NCI-H2227 (cell line): Measurements from ENCODE around the gene PARP3.
A peak's percentile ranks its signal among the peaks of the same experiment; 100 is the strongest.

Experiments used
- DNase-seq: peaks from one replicate; lab custom pipeline; 2025; ENCODE audit not compliant: unreplicated experiment; lab: John Stamatoyannopoulos, UW

The PARP3 gene

GRCh38 chr3:51966016-51966415, 23.9 kb downstream of the PARP3 start:
- no peak for DNase-seq

- DNase-seq: no peak
Measured at GRCh38 chr3:51966486-51966885, 24.3 kb downstream of the PARP3 start.

GRCh38 chr3:51966922-51967383, 24.8 kb downstream of the PARP3 start:
- DNase-seq: no peak

DNA sequence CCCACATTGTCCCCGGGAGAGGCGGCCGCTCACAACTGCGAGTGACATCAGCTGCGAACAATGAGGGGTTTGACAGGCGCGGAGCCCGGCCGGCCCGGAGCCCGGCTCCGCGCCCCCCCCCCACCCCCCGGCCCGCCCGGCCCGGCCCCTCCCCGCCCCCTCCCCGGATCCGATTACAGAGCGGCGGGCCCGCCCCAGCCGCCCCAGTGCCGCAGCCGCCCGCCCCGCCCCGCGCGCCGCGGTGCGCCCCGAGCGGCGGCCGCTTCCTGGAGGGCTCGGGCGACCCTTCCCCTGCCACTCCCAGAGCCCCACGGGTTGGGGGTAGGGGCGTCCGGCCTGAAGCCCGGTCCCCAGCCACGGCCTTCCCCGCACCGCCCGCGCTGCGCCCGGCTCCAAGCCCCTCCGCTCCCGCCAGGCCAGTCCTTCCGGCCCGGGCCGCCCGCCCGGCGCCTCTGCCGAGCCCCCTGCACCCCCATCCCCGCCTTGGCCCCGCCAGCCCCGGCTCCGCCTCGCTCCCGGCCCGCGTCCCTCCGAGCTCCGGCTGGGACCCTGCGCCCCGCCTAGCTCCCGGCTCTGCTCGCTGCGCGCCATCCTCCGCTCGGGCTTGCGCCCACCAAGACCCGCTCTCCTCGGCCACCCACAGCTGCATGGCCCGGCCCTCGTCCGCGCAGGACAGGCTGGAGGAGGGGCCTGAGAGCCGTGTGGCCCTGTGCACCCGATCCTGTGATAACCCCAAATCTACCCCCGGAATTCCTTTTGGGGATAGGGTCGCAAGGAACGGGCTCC, 25.4 kb downstream of the PARP3 start, which contains the start of gene PCBP4:
TSS of gene PCBP4 (minus strand) at position 71 of the 786 bp plus-strand sequence. CDS start 6,214 bp downstream, outside the sequence.
- peak; percentile 62 for DNase-seq

- peak; percentile 72 for DNase-seq
Measured at GRCh38 chr3:51968170-51968775, 26.1 kb downstream of the PARP3 start.

GRCh38 chr3:51968883-51969678, 26.9 kb downstream of the PARP3 start:
- no peak for DNase-seq

DNA sequence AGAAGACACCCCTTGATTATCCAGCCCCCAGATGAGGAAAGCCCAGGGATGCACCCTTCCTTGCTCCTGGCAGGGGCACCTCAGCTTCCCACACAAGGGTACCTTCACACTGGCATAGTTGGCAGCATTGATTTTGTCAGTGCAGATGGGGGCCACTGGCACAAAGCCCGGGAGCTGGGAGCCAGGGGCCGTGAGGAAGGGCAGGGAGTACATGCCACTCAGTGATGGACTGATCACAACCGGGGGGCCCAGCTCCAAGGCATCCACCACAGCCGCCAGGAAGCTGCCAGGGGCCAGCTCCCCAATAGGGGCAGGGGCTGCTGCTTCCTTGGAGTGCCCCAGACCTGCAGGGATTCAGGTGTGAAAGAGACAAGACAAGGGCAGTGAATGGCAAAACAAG, 27.7 kb downstream of the PARP3 start:
- no peak for DNase-seq

- DNase-seq: no peak
Measured at GRCh38 chr3:51970606-51971300, 28.6 kb downstream of the PARP3 start.

DNA sequence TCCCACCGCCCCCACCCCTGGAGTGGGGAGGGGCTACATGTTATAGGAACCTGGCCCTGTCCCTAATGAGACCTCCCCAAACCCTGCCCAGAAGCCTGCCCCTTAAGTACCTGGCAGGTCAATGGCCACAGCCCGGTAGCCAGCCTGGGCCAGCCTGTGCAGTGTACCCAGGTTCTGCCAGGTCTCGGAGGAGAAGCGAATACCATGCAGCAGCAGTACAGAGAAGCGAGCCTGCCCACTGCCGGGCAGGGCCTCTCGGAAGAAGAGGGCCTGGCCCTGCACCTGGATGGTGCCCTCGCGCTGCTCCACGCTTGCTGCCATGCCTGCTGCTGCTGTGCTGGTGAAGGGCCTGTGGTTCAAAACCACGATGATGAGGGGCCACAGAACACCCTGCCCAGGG, 29.2 kb downstream of the PARP3 start:
- no peak for DNase-seq

- DNase-seq: peak; percentile 39
Measured at GRCh38 chr3:51974277-51974962, 32.3 kb downstream of the PARP3 start.

GRCh38 chr3:51974963-51975851, 33.0 kb downstream of the PARP3 start, which contains the start of gene ABHD14A:
ABHD14A (plus strand) TSS chr3:51975064; CDS start chr3:51975136, 72 bp downstream.
- peak; percentile 79 for DNase-seq

DNA sequence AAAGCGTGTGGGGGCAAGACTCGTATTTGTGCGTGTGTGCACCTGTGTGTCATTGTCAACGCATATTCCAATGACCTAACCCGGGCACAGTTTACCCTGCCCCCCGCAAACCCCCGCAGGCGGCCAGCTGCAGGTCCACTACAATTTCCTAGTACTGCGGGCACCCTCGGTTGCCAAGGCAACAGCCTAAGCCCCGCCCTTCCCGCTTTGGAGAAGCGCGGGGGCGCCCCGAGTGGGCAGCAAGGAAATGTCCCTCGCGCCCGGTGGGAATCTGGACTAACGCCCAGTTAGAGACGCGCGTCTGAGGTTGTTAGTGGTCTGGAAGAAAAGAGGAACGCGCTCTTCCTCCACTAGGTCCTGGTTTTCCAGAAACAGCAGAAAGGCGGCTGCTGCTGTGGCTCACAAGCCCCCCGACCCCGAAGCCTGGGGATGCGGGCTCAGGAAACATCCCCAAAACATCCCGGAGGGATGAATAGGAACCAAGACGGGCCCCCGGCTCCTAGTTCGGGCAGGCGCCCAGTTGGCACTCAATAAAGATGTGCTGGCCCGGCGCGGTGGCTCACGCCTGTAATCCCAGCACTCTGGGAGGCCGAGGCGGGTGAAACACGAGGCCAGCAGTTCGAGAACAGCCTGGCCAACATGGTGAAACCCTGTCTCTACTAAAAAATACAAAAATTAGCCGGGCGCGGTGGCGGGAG, 33.8 kb downstream of the PARP3 start:
- DNase-seq: peak; percentile 87

GRCh38 chr3:51977446-51978142, 35.4 kb downstream of the PARP3 start:
- DNase-seq: no peak

DNA sequence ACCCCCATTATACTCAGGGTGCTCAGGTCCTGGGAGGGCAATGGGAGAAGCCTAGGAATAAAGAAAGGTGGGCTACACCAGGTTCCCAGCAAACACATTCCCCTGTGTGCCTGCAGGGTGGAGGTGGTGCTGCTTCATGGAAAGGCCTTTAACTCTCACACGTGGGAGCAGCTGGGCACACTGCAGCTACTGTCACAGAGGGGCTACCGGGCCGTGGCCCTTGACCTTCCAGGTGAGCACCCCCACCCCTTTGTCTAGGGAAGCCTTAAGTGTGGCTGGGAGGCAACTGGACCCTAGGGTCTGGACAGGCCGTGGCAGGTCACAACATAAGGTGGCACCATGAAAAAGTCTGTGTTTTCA, 36.0 kb downstream of the PARP3 start:
- no peak for DNase-seq

- no peak for DNase-seq
Measured at GRCh38 chr3:51980253-51980652, 38.1 kb downstream of the PARP3 start.

DNA sequence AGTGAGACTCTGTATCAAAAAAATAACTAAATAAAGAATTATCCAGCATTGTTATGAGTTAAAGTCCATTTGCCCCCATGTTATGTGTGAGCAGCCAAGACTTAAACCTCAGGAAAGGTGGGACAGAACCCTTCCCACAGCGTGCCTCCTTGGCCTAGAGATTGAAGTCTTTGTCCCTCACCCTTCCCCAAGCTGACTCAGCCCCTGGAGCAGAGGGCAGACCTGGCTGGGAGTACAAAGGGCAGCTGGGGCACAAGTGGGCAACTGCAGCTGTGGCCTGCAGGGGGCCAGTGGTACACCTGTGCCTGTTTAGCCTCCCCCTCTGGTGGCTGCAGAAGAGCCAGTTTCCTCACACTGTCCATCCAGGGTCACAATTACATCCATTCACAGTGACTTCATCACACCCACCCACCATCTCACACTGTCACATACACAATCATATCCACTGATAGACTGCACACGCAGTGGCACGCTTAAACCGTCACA, 40.2 kb downstream of the PARP3 start:
- DNase-seq: peak; percentile 16

DNA sequence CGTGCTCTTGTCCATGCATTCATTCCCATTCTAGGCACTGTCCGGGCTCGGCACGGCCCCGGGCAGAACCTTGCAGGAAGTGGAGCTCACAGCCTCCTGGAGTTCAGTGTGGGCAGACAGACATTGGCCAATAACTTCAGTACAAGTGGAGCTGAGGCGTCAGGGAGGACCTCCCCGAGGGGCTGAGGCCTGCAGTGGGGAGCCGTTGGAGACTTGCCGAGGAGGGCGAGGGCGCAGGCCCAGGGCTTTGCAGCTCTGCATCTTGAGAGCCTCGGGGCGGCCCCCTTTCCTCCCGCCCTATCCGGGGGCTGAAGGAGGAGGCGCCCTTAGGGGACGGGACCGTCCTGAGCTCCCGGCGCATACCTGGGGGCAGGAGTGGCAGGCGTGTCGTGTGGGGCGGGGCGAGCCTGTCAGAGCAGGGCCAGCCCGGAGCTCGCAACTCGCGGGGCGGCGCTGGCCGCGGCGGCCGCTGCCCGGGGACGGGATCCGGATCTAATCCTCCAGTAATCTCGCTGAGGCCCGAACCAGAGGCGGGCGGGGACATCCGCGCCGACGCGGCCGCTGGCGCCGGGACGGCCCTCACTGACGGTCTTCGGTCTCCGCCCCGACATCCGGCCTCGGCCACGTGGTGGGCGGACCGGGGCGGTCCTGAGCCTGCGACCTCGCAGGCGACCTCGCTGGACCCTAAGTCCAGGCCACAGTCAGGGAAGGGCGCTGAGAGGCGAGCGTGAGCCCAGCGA, 40.8 kb downstream of the PARP3 start, which contains the start of gene ACY1:
TSS of gene ACY1 (plus strand) at position 698 of the 740 bp plus-strand sequence. CDS start 530 bp downstream, outside the sequence.
- DNase-seq: peak; percentile 68
